H9 (cell line): ENCODE measurements around the gene CREB3L2. TPM values are rescaled to one million over a fixed set of nuclear protein-coding genes. Genes with fewer than 3 reads are reported as not detected.
A peak's percentile ranks its signal among the peaks of the same experiment; 100 is the strongest.

Source experiments
- DNase-seq: peaks from one replicate; pipeline ENCODE4 v3.0.0-alpha.2; 2017
- H2AFZ ChIP-seq: one replicate; pipeline ENCODE4 v1.6.1; 2013; ENCODE audit warnings: mild to moderate bottlenecking, low read length, control low read depth, moderate library complexity
- H2AK5ac ChIP-seq: 2 replicates; pipeline ENCODE4 v1.6.1; 2013; ENCODE audit warnings: low read length, control low read depth, mixed read lengths; ENCODE audit not compliant: insufficient read length
- H2BK120ac ChIP-seq: one replicate; pipeline ENCODE4 v1.6.1; 2013; ENCODE audit warnings: low read depth, mild to moderate bottlenecking, low read length, control low read depth, inconsistent platforms; ENCODE audit not compliant: poor library complexity, severe bottlenecking
- H2BK12ac ChIP-seq: 2 replicates; pipeline ENCODE4 v1.6.1; 2013; ENCODE audit warnings: low read length, control low read depth, mixed read lengths, low read depth; ENCODE audit not compliant: insufficient read length
- H2BK15ac ChIP-seq: 2 replicates; pipeline ENCODE4 v1.6.1; 2013; ENCODE audit warnings: low read depth, low read length, control low read depth
- H2BK20ac ChIP-seq: one replicate; pipeline ENCODE4 v1.6.1; 2013; ENCODE audit warnings: low read depth, mild to moderate bottlenecking, low read length, control low read depth, inconsistent platforms; ENCODE audit not compliant: poor library complexity, severe bottlenecking
- H2BK5ac ChIP-seq: 2 replicates; pipeline ENCODE4 v1.6.1; 2013; ENCODE audit warnings: low read length, control low read depth, mixed read lengths; ENCODE audit not compliant: insufficient read length
- H3K14ac ChIP-seq: 2 replicates; pipeline ENCODE4 v1.6.1; 2013; ENCODE audit warnings: low read length, control low read depth; ENCODE audit not compliant: insufficient read depth
- H3K18ac ChIP-seq: 2 replicates; pipeline ENCODE4 v1.6.1; 2013; ENCODE audit warnings: low read depth, mild to moderate bottlenecking, mixed read lengths, low read length, control low read depth; ENCODE audit not compliant: insufficient read length
- H3K23ac ChIP-seq: 2 replicates; pipeline ENCODE4 v1.6.1; 2013; ENCODE audit warnings: low read length, control low read depth, mixed read lengths, low read depth; ENCODE audit not compliant: insufficient read length
- H3K23me2 ChIP-seq: 2 replicates; pipeline ENCODE4 v1.6.1; 2013; ENCODE audit warnings: low read depth, mild to moderate bottlenecking, mixed read lengths, low read length, control low read depth; ENCODE audit not compliant: insufficient read length, poor library complexity, severe bottlenecking
- H3K27ac ChIP-seq: 2 replicates; pipeline ENCODE4 v1.5.1; 2013; ENCODE audit warnings: low read length, control low read depth, mixed read lengths, low read depth; ENCODE audit not compliant: insufficient read length
- H3K27me3 ChIP-seq: 2 replicates; pipeline ENCODE4 v1.6.1; 2013; ENCODE audit warnings: low read length, control low read depth, inconsistent platforms; ENCODE audit not compliant: insufficient read depth
- H3K4ac ChIP-seq: 2 replicates; pipeline ENCODE4 v1.6.1; 2013; ENCODE audit warnings: low read depth, mild to moderate bottlenecking, control low read depth, inconsistent platforms, low read length, moderate library complexity
- H3K4me1 ChIP-seq: 2 replicates; pipeline ENCODE4 v1.6.1; 2013; ENCODE audit warnings: low read length, control low read depth, inconsistent platforms; ENCODE audit not compliant: insufficient read depth
- H3K4me2 ChIP-seq: 2 replicates; pipeline ENCODE4 v1.6.1; 2013; ENCODE audit warnings: low read length, control low read depth, mixed read lengths; ENCODE audit not compliant: insufficient read length, insufficient read depth
- H3K56ac ChIP-seq: 2 replicates; pipeline ENCODE4 v1.6.1; 2013; ENCODE audit warnings: low read depth, mild to moderate bottlenecking, mixed read lengths, low read length, control low read depth; ENCODE audit not compliant: insufficient read length
- H3K79me1 ChIP-seq: 2 replicates; pipeline ENCODE4 v1.6.1; 2013; ENCODE audit warnings: low read depth, mild to moderate bottlenecking, moderate library complexity, low read length, control low read depth, inconsistent platforms; ENCODE audit not compliant: insufficient read depth, poor library complexity, severe bottlenecking
- H3K79me2 ChIP-seq: 2 replicates; pipeline ENCODE4 v1.6.1; 2013; ENCODE audit warnings: low read length, control low read depth, inconsistent platforms; ENCODE audit not compliant: insufficient read depth
- H3K9ac ChIP-seq: 2 replicates; pipeline ENCODE4 v1.6.1; 2013; ENCODE audit warnings: low read length, control low read depth, mixed read lengths; ENCODE audit not compliant: insufficient read length; ENCODE audit errors: extremely low read depth
- H3K9me3 ChIP-seq: one replicate; pipeline ENCODE4 v1.6.1; 2013; ENCODE audit warnings: low read depth, low read length, inconsistent platforms; ENCODE audit not compliant: control insufficient read depth
- H3T11ph ChIP-seq: one replicate; pipeline ENCODE4 v1.6.1; 2013; ENCODE audit warnings: mild to moderate bottlenecking, low read length, control low read depth, inconsistent platforms
- H4K20me1 ChIP-seq: one replicate; pipeline ENCODE4 v1.6.1; 2013; ENCODE audit not compliant: control insufficient read depth, insufficient read length, insufficient read depth
- H4K5ac ChIP-seq: 2 replicates; pipeline ENCODE4 v1.6.1; 2013; ENCODE audit warnings: low read depth, mild to moderate bottlenecking, mixed read lengths, low read length, control low read depth; ENCODE audit not compliant: insufficient read length
- H4K8ac ChIP-seq: replicated peaks from 2 replicates; pipeline ENCODE4 v1.6.1; 2013; ENCODE audit warnings: low read length, control low read depth, mixed read lengths, low read depth; ENCODE audit not compliant: insufficient read length
- H4K91ac ChIP-seq: 2 replicates; pipeline ENCODE4 v1.6.1; 2013; ENCODE audit warnings: low read depth, mild to moderate bottlenecking, moderate library complexity, mixed read lengths, low read length, control low read depth; ENCODE audit not compliant: insufficient read length
- H3K27ac Mint-ChIP-seq, 3 experiments: 2 replicates in 2 of 3; 3 replicates in 1 of 3; pipeline ENCODE4 v1.8.0; 2020 to 2021; ENCODE audit warnings: mixed read lengths in 3 of 3, mild to moderate bottlenecking in 1 of 3, moderate library complexity in 1 of 3
- H3K27me3 Mint-ChIP-seq: 2 replicates; pipeline ENCODE4 v1.8.0; 2021; ENCODE audit warnings: low read depth, mild to moderate bottlenecking, moderate library complexity, mixed read lengths
- H3K36me3 Mint-ChIP-seq, 3 experiments: 2 replicates in 2 of 3; 3 replicates in 1 of 3; pipeline ENCODE4 v1.8.0; 2020 to 2021; ENCODE audit warnings: low read depth in 3 of 3, mixed read lengths in 3 of 3; ENCODE audit not compliant: insufficient read depth in 1 of 3
- H3K4me1 Mint-ChIP-seq, 2 experiments: 2 replicates each; pipeline ENCODE4 v1.8.0; 2020; ENCODE audit warnings: mixed read lengths in 2 of 2
- H3K4me3 Mint-ChIP-seq, 2 experiments: 2 replicates in 1 of 2; 3 replicates in 1 of 2; pipeline ENCODE4 v1.8.0; 2020 to 2021; ENCODE audit warnings: mild to moderate bottlenecking in 2 of 2, mixed read lengths in 2 of 2, moderate library complexity in 1 of 2
- H3K9me3 Mint-ChIP-seq, 2 experiments: 2 replicates in 1 of 2; 3 replicates in 1 of 2; pipeline ENCODE4 v1.8.0; 2020; ENCODE audit warnings: mild to moderate bottlenecking in 2 of 2, mixed read lengths in 2 of 2, moderate library complexity in 1 of 2
- CTCF ChIP-seq: fragments of 200-600 bp; sonication (generic); conservative IDR thresholded peaks from 3 replicates; pipeline ENCODE4 v1.8.0; 2021; ENCODE audit warnings: antibody characterized with exemption, mild to moderate bottlenecking
- WGBS: extraction: QIAGEN DNeasy Blood & Tissue Kit; methylation state at CpG from one replicate; pipeline ENCODE4 v1.1.7; 2013; ENCODE audit warnings: missing lambda C conversion rate, low lambda C conversion rate, mixed read lengths; ENCODE audit not compliant: insufficient read length; ENCODE audit errors: extremely low coverage; 5-methylcytosine and 5-hydroxymethylcytosine counted together
- total RNA-seq: library from RNA; stranded (reverse); gene quantifications from 2 replicates; pipeline ENCODE4 v1.2.1, GENCODE V29; 2021

CREB3L2 gene
- total RNA-seq, 1 experiment from 2014 or later, result 60.7 TPM

DNA sequence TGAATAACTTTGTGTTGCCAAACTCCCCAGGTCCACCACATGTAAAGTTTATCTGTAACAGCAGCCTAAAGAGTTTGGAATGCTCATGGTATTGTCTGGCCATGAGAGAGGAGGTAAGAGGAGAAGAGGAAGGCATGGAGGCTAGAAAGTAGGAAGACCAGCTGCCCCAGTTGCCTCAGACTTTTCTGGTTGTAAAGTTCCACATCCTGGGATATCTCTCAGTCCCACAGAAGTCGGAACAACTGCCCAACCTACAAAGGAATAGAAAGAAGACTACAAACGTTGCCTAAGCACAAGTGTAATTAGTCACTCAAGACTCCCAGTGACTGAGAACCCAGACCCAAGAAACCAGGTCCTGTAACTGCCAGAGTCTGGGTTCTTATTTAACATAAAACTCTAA is 47.3 kb downstream of the CREB3L2 start:
- no peak overlapping the region for H3T11ph ChIP-seq
- no peak overlapping the region for H2AFZ ChIP-seq
- Mint-ChIP-seq H3K4me1 (peaks cover 56 to 63% of the 10 kb centered on the region in 2 experiments), H3K4me3 (no peak overlapping the region), H3K9me3 (no peaks in the 10 kb centered on the region), H3K27ac (peak overlapping the region; percentile 89 to 94 (median 92); a peak in 6 of 7 replicates), H3K27me3 (no peaks in the 10 kb centered on the region), H3K36me3 (peaks cover 10 to 12% (median 11%) of the 10 kb centered on the region in 3 experiments; a peak in 6 of 7 replicates)
- H2BK120ac ChIP-seq, result no peak overlapping the region
- no peak overlapping the region for H3K18ac ChIP-seq
- H2BK12ac ChIP-seq, result peak overlapping the region; percentile 2
- H4K5ac ChIP-seq, result no peak overlapping the region
- H4K8ac ChIP-seq, result no peak overlapping the region
- peaks cover 11% of the 10 kb centered on the region; the same call in 1 of the 2 replicates for H3K4me1 ChIP-seq
- H3K79me2 ChIP-seq, result peaks cover 5% of the 10 kb centered on the region; the same call in 1 of the 2 replicates
- TF ChIP-seq CTCF, result no peak
- no peak overlapping the region for H3K4me2 ChIP-seq
- H3K23me2 ChIP-seq, result no peaks in the 10 kb centered on the region
- WGBS, result no CpG with 5 or more reads among the region's 2 CpGs
- no peak overlapping the region for H3K56ac ChIP-seq
- peak overlapping the region; percentile 22 for H2AK5ac ChIP-seq
- no peaks in the 10 kb centered on the region for H3K27me3 ChIP-seq
- H4K91ac ChIP-seq, result no peak overlapping the region
- no peak for DNase-seq
- no peak overlapping the region for H2BK5ac ChIP-seq
- no peak overlapping the region for H2BK20ac ChIP-seq
- H3K9me3 ChIP-seq, result no peaks in the 10 kb centered on the region
- H3K79me1 ChIP-seq, result no peaks in the 10 kb centered on the region
- peak overlapping the region; percentile 34 for H3K27ac ChIP-seq
- H3K9ac ChIP-seq, result no peak overlapping the region
- H3K4ac ChIP-seq, result no peak overlapping the region
- H3K23ac ChIP-seq, result no peak overlapping the region
- H4K20me1 ChIP-seq, result no peaks in the 10 kb centered on the region
- no peak overlapping the region for H2BK15ac ChIP-seq
- no peak overlapping the region for H3K14ac ChIP-seq
